DMS153 treated with DMSO at 0.1 percent for 48 hours (cell line): ENCODE data around the gene SYCP1.
"Not testable (repeated sequence)": the region's sequence is repeated elsewhere in the genome, so short reads cannot be mapped to it uniquely, and the experiment has no call there.

Source experiments
- DNase-seq: peaks from one replicate; lab custom pipeline; 2025; ENCODE audit not compliant: unreplicated experiment; lab: John Stamatoyannopoulos, UW

Gene SYCP1, protein sequence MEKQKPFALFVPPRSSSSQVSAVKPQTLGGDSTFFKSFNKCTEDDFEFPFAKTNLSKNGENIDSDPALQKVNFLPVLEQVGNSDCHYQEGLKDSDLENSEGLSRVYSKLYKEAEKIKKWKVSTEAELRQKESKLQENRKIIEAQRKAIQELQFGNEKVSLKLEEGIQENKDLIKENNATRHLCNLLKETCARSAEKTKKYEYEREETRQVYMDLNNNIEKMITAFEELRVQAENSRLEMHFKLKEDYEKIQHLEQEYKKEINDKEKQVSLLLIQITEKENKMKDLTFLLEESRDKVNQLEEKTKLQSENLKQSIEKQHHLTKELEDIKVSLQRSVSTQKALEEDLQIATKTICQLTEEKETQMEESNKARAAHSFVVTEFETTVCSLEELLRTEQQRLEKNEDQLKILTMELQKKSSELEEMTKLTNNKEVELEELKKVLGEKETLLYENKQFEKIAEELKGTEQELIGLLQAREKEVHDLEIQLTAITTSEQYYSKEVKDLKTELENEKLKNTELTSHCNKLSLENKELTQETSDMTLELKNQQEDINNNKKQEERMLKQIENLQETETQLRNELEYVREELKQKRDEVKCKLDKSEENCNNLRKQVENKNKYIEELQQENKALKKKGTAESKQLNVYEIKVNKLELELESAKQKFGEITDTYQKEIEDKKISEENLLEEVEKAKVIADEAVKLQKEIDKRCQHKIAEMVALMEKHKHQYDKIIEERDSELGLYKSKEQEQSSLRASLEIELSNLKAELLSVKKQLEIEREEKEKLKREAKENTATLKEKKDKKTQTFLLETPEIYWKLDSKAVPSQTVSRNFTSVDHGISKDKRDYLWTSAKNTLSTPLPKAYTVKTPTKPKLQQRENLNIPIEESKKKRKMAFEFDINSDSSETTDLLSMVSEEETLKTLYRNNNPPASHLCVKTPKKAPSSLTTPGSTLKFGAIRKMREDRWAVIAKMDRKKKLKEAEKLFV

DNA sequence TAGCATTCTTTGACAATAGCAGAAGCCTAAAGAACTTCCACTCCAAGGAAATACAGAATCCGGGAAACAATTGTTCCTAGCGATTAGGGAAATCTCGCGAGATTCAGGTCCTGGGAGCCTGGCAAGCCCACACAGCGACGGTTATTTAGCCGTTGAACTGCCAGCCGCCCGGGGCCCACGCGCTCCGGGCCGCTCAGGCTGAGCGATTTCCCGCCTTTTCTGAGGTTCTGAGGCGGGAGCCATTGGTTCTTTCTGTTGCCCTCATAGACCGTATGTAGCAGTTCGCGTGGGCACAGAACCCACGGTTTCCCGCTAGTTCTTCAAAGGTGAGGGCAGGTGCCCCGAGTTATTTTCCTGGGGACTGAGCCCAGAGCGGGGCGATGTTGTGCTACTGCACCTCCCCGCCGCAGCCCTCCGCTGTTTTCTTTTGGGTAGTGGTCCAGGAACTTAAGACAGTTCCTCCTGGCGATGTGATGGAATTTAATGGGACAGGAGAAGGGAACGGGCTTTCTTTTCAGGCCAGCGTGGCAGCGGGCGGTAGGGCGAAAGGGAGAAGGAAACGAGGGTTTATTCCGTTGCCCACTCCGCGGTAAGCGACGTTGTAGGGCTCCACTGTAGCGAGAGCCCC lies at the start of gene SYCP1:
Gene SYCP1, plus strand, starts transcription at position 171 of the 628 bp plus-strand sequence. CDS start 602 bp downstream, outside the sequence.
- DNase-seq: no peak

DNA sequence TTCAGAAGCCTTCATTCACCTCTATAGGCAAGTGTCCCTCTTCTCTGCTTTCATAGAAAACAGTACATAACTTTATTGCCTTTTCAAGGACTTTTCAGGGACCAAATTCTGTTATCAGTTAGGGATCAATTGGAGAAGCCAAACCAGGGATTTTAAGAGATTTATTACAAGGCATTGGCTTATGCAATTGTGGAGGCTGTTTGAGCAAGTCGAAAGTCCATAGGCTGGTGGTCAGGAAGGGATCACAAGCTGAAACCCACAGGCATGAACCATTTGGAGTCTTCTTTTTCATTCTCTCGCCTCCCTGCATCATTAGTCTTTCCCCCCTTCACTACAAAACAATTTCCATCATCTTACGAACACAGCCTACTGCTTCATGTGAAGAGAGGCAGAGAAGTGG lies 34.8 kb upstream of the SYCP1 start:
- DNase-seq: no peak

DNA sequence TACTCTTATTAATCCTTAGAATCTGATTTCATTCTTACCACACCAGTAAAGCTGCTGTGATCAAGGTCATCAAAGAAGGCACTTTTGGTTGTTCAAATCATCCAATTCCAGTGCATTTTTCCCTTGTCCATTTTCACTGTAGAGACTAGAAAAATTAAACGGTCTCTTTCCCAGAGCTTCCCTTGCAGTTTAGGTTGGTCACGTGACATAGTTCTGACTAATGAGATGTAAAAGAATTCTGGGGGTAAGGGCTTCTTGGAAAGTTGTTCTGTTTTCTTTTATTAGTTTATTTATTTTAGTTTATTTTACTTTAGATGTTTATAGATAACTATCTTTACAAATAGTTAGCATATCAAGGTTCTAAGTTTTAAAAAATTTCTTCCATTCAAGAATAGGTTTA lies 34.3 kb upstream of the SYCP1 start:
- DNase-seq: no peak

DNA sequence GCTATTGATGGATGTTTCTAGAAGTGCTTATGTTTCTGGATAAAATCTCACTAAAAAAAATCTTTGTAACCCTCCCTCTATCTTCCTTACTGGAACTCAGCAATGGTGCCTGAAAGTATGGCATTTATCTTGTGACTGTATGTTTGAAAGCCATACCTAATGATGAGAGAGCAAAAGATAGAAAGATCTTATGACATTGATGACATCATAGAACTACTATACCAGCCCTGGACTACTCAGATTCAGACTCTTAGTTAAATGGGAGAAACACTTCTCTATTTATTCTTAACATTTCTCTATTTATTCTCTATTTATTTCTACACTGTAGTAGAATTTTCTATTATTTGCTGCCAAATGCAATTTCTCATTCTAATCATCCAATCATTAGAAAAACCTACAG lies 32.7 kb upstream of the SYCP1 start:
- DNase-seq: no peak

DNA sequence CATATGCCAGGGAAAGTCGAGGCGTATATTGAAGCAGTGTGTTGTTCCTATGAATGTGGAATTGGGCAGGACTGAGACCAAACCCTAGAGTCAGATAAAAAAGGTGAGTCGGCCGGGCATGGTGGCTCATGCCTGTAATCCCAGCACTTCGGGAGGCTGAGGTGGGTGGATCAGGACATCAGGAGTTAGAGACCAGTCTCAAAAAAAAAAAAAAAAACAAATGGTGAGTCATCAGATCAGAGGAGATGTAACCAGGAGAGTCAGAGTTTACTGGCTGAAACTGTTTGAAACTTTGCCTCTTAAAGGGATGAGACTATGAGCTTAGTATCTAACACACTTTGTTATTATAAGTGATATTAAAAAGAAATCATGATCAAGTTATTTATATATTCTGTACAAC lies 26.4 kb upstream of the SYCP1 start:
- no peak for DNase-seq

DNA sequence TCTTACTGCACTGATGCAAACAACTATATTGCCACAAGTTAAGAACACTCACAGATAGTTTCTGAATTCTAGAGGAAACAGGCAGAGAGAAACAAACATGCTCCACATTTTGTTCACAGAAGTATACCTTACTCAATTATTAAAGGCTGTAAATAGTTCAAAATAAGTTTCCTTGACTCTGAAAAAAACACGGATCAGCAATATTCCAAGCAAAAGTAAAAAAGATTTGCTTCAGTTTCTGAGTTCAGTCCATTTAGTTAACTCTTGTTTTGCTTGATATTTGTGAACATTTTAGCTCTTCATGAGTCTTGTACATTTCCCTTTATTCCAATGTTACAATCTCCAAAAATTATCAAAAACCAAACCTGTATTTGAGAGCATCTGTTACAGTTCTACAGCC lies 24.6 kb upstream of the SYCP1 start:
- DNase-seq: not testable (repeated sequence)

DNA sequence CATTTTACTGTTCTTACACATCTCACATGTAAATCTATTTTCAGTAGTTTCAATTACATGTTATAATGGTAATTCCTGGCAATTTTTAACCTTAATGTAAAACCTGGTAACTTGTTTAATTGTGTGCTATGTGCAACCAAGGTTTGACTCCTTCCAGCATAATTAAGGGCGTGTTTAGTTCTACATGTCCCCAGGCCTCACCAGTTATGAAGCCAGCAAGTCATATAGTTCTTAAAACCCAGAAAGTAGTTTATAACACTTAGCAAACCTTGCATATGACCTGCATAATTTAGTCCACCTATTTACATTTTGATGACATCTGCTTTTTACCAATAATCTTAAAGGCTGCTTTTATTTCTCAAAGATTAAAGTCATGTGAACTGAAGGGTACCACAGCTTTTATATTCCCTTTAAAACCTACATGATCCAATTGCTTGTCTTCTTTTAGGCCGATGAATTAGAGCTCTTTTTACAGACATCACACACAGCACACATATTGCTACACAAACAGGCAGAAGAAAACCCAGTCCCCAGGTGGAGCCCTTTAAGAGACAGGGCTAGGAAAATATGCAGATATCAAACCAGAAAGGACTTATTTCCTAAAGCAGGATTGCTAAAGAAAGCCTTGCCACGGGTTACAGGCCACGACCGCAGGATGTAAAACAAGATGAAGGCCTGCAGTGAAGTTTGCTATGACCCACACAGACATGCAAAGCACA lies 23.2 kb upstream of the SYCP1 start:
- no peak for DNase-seq

DNA sequence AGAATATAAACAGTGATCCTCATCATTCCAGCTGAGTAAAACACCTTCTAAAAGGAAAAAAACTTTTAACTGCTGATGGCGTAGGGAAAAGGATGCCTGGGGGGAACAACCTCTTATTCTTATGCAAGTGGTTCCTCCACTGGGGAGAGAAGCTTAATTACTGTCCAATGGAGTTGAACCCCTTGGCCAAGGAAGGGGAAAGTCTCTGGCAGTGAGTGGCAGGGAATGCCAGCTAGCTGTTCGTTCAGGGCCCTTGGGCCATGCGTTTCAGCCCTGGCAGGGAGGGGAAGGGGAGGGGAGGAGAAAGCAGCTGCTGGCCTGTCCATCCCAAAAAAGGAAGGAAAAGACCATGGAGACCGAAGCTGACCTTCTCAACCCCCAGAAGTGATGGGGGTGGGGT lies 22.6 kb upstream of the SYCP1 start:
- no peak for DNase-seq

DNA sequence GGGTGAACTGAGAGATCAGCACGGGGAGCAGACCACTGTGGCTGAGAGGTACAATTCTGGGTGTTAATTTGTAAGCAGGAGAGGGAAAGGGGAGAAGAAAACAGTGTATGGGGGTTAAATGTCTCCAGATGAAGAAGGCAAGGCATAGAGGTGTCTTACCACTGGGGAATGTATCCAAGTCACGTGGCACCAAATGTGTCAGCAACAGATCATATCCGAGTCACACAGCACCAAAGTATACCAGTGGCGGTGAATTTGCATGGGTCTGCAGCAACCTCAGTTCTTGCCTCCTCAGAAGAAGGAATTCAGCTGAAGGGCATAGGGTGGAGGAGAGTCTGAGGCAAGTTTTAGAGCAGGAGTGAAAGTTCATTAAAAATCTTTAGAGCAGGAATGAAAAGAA lies 21.2 kb upstream of the SYCP1 start:
- DNase-seq: no peak

DNA sequence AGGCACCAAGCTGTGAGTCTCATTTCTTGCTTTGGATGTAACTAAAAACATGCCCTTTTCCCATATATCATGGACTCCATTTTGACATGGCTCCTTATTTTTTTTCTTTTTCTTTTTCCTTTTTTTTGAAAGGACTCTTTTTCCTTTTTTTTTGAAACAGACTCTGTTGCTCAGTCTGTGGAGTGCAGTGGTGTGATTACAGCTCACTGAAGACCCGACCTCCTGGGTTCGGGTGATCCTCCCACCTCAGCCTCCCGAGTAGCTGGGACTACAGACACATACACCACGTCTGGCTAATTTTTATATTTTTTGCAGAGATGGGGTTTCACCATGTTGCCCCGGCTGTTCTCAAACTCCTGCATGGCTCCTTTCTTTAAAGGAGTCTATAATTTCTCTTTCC lies 10.4 kb upstream of the SYCP1 start:
- no peak for DNase-seq

DNA sequence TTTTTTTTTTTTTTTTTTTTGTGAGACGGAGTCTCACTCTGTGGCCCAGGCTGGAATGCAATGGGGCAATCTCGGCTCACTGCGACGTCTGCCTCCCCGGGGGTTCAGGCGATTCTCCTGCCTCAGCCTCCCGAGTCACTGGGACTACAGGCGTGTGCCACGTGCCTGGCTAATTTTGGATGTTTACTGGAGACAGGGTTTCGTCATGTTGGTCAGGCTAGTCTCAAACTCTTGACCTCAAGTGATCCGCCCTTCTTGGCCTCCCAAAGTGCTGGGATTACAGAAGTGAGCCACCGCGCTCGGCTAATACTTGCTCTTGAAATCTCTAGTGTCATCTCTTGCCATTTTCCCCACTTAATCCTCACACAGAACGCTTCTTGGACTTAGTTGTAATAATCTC lies 1.1 kb upstream of the SYCP1 start:
- no peak for DNase-seq

DNA sequence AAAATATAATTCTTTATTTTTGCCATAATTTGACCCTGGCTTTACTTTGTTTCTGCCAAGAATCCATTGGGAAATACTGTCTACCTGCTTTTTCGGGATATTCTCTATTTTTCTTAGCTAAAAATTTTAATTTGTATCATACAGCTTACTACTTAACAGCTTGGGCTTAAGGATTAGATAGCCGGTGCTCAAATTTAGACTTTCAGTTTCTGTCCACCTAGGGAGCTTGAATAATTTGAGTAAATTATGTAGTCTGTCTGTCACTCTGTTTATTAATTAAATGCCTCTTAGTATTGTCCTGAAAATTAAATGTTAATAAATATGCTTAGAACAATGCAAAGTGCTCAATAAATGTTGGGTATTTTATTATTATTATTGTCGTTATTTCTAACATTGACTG lies 6.7 kb downstream of the SYCP1 start:
- no peak for DNase-seq

DNA sequence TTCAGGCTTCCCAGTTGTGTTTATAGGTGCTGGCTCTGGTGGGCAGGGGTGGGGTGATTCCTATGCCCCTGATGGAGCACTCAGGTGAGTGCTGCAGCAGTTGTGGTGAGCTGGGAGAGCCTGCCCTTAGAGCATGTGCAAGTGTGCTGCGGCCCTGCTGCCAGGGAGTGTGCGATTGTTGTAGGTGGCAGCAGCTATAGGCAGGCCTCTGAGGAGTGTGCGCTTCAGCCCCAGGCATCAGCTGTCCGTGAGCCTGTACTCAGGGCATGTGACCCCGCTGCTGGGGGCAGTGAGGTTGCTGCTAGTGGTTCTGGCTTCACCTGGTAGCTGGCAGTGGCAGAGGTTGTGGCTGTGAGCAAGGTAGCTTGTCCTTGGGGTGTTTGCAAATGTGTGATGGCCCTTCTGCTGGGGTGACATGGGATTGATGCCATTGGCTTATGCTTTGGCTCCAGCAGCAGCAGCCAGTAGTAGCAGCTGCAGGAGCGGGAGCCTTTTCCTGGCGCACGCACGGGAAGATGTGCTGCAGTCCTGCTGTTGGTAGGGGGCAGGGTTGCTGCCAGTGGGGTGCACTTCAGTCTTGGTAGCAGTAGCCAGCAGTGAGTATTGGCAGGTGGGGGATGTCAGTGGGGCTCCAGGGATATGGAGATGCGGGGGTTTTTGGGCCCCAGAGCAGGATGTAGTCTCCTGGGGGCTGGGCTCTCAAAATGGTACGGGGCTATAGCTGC lies 37.7 kb downstream of the SYCP1 start:
- DNase-seq: no peak

DNA sequence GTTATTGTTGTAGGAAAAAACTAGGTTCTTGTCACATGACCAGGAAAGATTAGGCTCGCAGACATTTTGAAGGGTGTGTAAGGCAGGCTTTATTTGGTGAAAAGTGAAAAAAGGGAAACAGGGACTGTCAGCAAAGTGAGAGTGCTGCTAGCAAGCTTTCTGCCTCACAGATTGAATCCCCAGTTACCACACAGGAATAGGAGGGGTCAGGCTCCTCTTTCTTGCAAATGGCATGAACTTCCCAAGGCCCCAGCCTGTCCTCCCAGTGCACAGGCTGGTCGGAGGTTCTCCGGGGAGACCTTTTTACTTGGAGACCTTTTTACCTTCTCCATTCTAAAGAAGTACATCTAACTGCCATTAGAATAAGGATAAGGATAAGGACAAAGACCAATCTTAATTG lies 42.1 kb downstream of the SYCP1 start:
- no peak for DNase-seq

DNA sequence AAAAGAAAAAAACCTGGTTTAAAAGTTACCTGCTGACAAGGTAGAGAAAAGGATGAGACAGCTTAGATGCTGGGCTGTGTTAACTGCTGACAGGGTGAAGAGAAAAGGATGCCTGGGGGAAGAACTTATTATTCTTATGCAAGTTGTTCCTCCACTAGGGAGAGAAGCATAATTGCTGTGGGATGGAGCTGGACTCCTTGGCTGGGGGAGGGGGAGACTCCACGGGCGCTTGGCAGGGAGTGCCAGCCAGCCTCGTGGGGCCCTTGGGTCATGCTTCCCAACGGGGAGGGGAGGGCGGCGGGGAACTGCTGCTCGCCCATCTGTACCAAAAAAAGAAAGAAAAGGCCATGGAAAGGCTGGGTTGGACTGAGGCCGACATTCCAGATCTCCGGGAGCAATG lies 47.2 kb downstream of the SYCP1 start:
- no peak for DNase-seq

DNA sequence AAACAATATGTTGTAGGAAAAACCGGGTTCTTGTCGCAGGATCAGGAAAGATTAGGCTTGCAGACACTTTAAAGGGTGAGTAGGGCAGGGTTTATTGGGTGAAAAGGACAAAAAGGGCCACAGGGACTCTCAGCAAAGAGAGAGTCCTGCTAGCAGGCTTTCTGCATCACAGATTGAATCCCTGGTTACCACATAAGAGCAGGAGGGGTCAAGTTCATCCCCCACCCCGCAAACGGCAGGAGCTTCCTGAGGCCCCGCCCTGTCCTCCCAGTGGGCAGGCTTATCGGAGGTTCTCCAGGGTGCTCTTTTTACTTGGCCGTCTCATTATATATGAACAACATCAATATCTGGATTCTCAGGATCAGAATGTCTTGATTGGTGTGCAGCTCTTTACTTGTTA lies 47.7 kb downstream of the SYCP1 start:
- DNase-seq: no peak

DNA sequence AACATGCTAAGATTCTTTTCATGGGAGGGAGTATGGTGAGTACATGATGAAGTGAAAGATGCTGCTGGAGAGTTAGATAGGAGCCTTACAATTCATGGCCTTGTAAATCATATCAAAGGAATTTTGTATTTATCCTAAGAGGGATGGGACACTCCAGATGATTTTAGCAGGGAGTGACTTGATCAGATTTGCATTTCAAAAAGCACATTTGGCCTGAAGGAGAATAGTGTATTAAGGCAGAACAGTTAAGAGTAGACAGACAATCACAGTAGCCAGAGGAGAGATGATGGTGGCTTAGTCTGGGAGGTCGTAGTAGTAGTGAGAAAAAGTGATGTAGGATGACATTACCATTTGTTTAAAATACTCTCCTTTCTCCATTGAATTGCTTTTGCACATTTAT lies 48.8 kb downstream of the SYCP1 start:
- no peak for DNase-seq

DNA sequence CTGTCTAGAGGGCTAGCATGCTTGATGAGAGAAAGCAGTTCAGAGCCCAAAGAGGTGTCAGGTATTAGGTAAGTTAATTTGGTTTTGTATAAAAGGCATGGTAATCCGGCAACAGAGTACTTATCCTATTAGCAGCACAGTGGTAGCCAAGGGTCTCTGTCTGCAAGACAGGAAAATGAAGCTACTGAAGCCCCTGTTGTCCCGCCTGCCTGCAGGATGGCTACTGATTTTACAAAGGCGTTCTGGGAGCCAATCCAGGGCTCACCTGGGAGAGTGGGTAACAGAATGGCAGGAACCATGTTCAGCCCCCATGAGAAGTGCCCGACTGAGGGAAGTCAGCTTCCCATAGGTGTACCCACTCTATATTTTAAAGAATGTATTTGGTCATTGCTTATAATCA lies 61.1 kb downstream of the SYCP1 start:
- DNase-seq: not testable (repeated sequence)

DNA sequence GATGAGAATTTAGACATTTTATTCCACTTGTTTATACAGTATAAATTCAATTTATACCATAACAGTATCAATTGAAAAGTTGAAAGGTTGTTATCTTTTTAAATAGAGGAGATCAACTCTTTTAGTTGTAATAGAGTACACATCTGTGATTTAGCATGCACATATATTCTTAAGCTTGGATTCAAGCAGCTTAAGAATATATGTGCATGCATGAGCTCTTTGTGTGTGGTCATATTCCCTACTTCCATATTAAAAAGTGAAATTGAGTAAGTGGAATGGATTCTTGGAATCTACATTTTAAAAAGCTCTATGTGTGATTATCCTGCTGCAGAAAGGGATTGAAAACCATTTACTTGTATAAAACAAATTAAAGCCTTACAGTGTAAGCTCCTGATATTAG lies 71.9 kb downstream of the SYCP1 start:
- DNase-seq: no peak

DNA sequence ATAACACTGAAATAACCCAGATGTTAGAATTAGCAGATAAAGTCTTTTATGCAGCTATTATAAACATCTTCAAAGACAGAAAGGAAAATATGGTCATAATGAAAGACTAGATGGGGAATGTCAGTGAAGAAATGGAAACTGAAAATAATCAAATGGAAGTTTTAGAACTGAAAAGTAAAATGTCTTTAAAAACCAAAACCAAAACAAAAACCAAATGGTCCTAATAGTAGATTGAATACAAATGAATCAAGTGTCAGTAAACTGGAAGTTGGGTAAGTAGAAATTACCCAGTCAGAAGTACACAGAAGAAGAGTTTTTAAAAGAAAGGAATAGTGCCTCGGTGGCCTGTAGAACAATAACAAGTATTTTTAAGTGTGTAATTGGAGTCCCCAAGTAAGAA lies 72.7 kb downstream of the SYCP1 start:
- no peak for DNase-seq
